ENCODE measurements around the gene KAZN. TPM values are rescaled to one million over a fixed set of nuclear protein-coding genes. Genes with fewer than 3 reads are reported as not detected.
"Not testable (repeated sequence)": the region's sequence is repeated elsewhere in the genome, so short reads cannot be mapped to it uniquely, and the experiment has no call there.

KAZN gene
- total RNA-seq, 1 donor from 2014 or later: 2.8 TPM

- Histone ChIP-seq H3K4me3 (ENCODE audit: low read depth, low read length) (no peak overlapping the region), H3K27me3 (ENCODE audit: control insufficient read depth, insufficient read depth, low read length) (no peaks in the 10 kb centered on the region), H3K36me3 (ENCODE audit: control insufficient read depth, insufficient read depth, low read length) (no peaks in the 10 kb centered on the region)
- no peak for TF ChIP-seq CTCF (IDR thresholded peaks at IDR 0.05; ENCODE audit: insufficient read depth, low read length, poor library complexity, severe bottlenecking)
- no peak for DNase-seq (ENCODE audit: low read depth)
Measured at GRCh38 chr1:14577261-14577660, 21.2 kb upstream of the KAZN start.

GRCh38 chr1:14578156-14578555, 20.3 kb upstream of the KAZN start:
- H3K4me3 ChIP-seq (ENCODE audit: low read depth, low read length): no peak overlapping the region
- DNase-seq (ENCODE audit: low read depth): no peak
- H3K27me3 ChIP-seq (ENCODE audit: control insufficient read depth, insufficient read depth, low read length): no peaks in the 10 kb centered on the region
- TF ChIP-seq CTCF (IDR thresholded peaks at IDR 0.05; ENCODE audit: insufficient read depth, low read length, poor library complexity, severe bottlenecking): no peak
- H3K36me3 ChIP-seq (ENCODE audit: control insufficient read depth, insufficient read depth, low read length): no peaks in the 10 kb centered on the region

GRCh38 chr1:14580295-14580694, 18.2 kb upstream of the KAZN start:
- H3K4me3 ChIP-seq (ENCODE audit: low read depth, low read length); H3K36me3 ChIP-seq (ENCODE audit: control insufficient read depth, insufficient read depth, low read length); H3K27me3 ChIP-seq (ENCODE audit: control insufficient read depth, insufficient read depth, low read length); DNase-seq (ENCODE audit: low read depth): not testable (repeated sequence)

- no peak for TF ChIP-seq CTCF (IDR thresholded peaks at IDR 0.05; ENCODE audit: insufficient read depth, low read length, poor library complexity, severe bottlenecking)
- Histone ChIP-seq H3K27me3 (ENCODE audit: control insufficient read depth, insufficient read depth, low read length) (no peaks in the 10 kb centered on the region), H3K4me3 (ENCODE audit: low read depth, low read length) (no peak overlapping the region), H3K36me3 (ENCODE audit: control insufficient read depth, insufficient read depth, low read length) (no peaks in the 10 kb centered on the region)
- DNase-seq (ENCODE audit: low read depth): no peak
Measured at GRCh38 chr1:14580986-14581385, 17.5 kb upstream of the KAZN start.

- no peaks in the 10 kb centered on the region for H3K36me3 ChIP-seq (ENCODE audit: control insufficient read depth, insufficient read depth, low read length)
- no peak for DNase-seq (ENCODE audit: low read depth)
- no peaks in the 10 kb centered on the region for H3K27me3 ChIP-seq (ENCODE audit: control insufficient read depth, insufficient read depth, low read length)
- no peak overlapping the region for H3K4me3 ChIP-seq (ENCODE audit: low read depth, low read length)
- TF ChIP-seq CTCF (IDR thresholded peaks at IDR 0.05; ENCODE audit: insufficient read depth, low read length, poor library complexity, severe bottlenecking): no peak
Measured at GRCh38 chr1:14583788-14584187, 14.7 kb upstream of the KAZN start.

GRCh38 chr1:14585728-14586127, 12.8 kb upstream of the KAZN start:
- Histone ChIP-seq H3K36me3 (ENCODE audit: control insufficient read depth, insufficient read depth, low read length) (no peaks in the 10 kb centered on the region), H3K4me3 (ENCODE audit: low read depth, low read length) (no peak overlapping the region), H3K27me3 (ENCODE audit: control insufficient read depth, insufficient read depth, low read length) (no peaks in the 10 kb centered on the region)
- no peak for TF ChIP-seq CTCF (IDR thresholded peaks at IDR 0.05; ENCODE audit: insufficient read depth, low read length, poor library complexity, severe bottlenecking)
- DNase-seq (ENCODE audit: low read depth): no peak

Measured in kidney epithelial cell (primary cell).